BE2C (cell line): Measurements from ENCODE around the gene MBNL1.

Source experiments
- DNase-seq: peaks from one replicate; pipeline ENCODE4 v3.0.0-alpha.2; 2020
- H3K27me3 ChIP-seq: fragments of 250-450 bp; sonication (Bioruptor Pico); 2 replicates; pipeline ENCODE4 v1.5.1; 2020; ENCODE audit warnings: mild to moderate bottlenecking
- H3K36me3 ChIP-seq: fragments of 250-450 bp; sonication (Bioruptor Pico); 2 replicates; pipeline ENCODE4 v1.5.1; 2020; ENCODE audit warnings: mild to moderate bottlenecking
- H3K4me1 ChIP-seq: fragments of 250-450 bp; sonication (Bioruptor Pico); 2 replicates; pipeline ENCODE4 v1.5.1; 2020
- H3K4me3 ChIP-seq: 2 replicates; pipeline ENCODE4 v1.5.1; 2011; ENCODE audit warnings: low read depth, low read length
- H3K9me3 ChIP-seq: fragments of 250-450 bp; sonication (Bioruptor Pico); 2 replicates; pipeline ENCODE4 v1.5.1; 2020
- CTCF ChIP-seq: IDR thresholded peaks from 2 replicates; pipeline ENCODE4 v1.5.1; 2012; ENCODE audit warnings: mild to moderate bottlenecking, low read depth, low read length

The MBNL1 gene

GRCh38 chr3:152443212-152444023, 174.7 kb downstream of the MBNL1 start:
- H3K4me3 ChIP-seq: no peak overlapping the region
- no peak for TF ChIP-seq CTCF
- peaks cover 9% of the 10 kb centered on the region for H3K4me1 ChIP-seq
- H3K9me3 ChIP-seq: no peaks in the 10 kb centered on the region
- peaks cover 3% of the 10 kb centered on the region; the same call in 1 of the 2 replicates for H3K36me3 ChIP-seq
- H3K27me3 ChIP-seq: no peaks in the 10 kb centered on the region
- DNase-seq: no peak

GRCh38 chr3:152444029-152444641, 175.4 kb downstream of the MBNL1 start:
- Histone ChIP-seq H3K4me1 (peaks cover 9% of the 10 kb centered on the region), H3K9me3 (no peaks in the 10 kb centered on the region), H3K4me3 (no peak overlapping the region), H3K27me3 (no peaks in the 10 kb centered on the region), H3K36me3 (peaks cover 3% of the 10 kb centered on the region; the same call in 1 of the 2 replicates)
- peak; percentile 64 for TF ChIP-seq CTCF
- no peak for DNase-seq

GRCh38 chr3:152445212-152445611, 176.5 kb downstream of the MBNL1 start:
- DNase-seq: no peak
- Histone ChIP-seq H3K4me1 (peaks cover 6% of the 10 kb centered on the region), H3K4me3 (no peak overlapping the region), H3K27me3 (no peaks in the 10 kb centered on the region), H3K9me3 (no peaks in the 10 kb centered on the region), H3K36me3 (peaks cover 3% of the 10 kb centered on the region; the same call in 1 of the 2 replicates)
- TF ChIP-seq CTCF: no peak

- Histone ChIP-seq H3K4me3 (no peak overlapping the region), H3K4me1 (peaks cover 2% of the 10 kb centered on the region; the same call in 1 of the 2 replicates), H3K27me3 (no peaks in the 10 kb centered on the region), H3K9me3 (no peaks in the 10 kb centered on the region), H3K36me3 (peaks cover 3% of the 10 kb centered on the region; the same call in 1 of the 2 replicates)
- DNase-seq: no peak
- no peak for TF ChIP-seq CTCF
Measured at GRCh38 chr3:152446495-152446894, 177.8 kb downstream of the MBNL1 start.

- no peak for TF ChIP-seq CTCF
- H3K36me3 ChIP-seq: peaks cover 6% of the 10 kb centered on the region
- no peak overlapping the region for H3K4me3 ChIP-seq
- peaks cover 2% of the 10 kb centered on the region; the same call in 1 of the 2 replicates for H3K4me1 ChIP-seq
- H3K9me3 ChIP-seq: no peaks in the 10 kb centered on the region
- no peak for DNase-seq
- H3K27me3 ChIP-seq: no peaks in the 10 kb centered on the region
Measured at GRCh38 chr3:152447511-152447910, 178.8 kb downstream of the MBNL1 start.

GRCh38 chr3:152448091-152448490, 179.4 kb downstream of the MBNL1 start:
- DNase-seq: no peak
- H3K9me3 ChIP-seq: no peaks in the 10 kb centered on the region
- peaks cover 2% of the 10 kb centered on the region; the same call in 1 of the 2 replicates for H3K4me1 ChIP-seq
- no peak overlapping the region for H3K4me3 ChIP-seq
- no peaks in the 10 kb centered on the region for H3K27me3 ChIP-seq
- H3K36me3 ChIP-seq: peaks cover 6% of the 10 kb centered on the region
- no peak for TF ChIP-seq CTCF
